H9 (cell line): ENCODE results near the gene HEATR5A. TPM values are rescaled to one million over a fixed set of nuclear protein-coding genes. Genes with fewer than 3 reads are reported as not detected.

Experiments
- DNase-seq: peaks from one replicate; pipeline ENCODE4 v3.0.0-alpha.2; 2017
- H2AFZ ChIP-seq: one replicate; pipeline ENCODE4 v1.6.1; 2013; ENCODE audit warnings: mild to moderate bottlenecking, low read length, control low read depth, moderate library complexity
- H2AK5ac ChIP-seq: 2 replicates; pipeline ENCODE4 v1.6.1; 2013; ENCODE audit warnings: low read length, control low read depth, mixed read lengths; ENCODE audit not compliant: insufficient read length
- H2BK120ac ChIP-seq: one replicate; pipeline ENCODE4 v1.6.1; 2013; ENCODE audit warnings: low read depth, mild to moderate bottlenecking, low read length, control low read depth, inconsistent platforms; ENCODE audit not compliant: poor library complexity, severe bottlenecking
- H2BK12ac ChIP-seq: 2 replicates; pipeline ENCODE4 v1.6.1; 2013; ENCODE audit warnings: low read length, control low read depth, mixed read lengths, low read depth; ENCODE audit not compliant: insufficient read length
- H2BK15ac ChIP-seq: 2 replicates; pipeline ENCODE4 v1.6.1; 2013; ENCODE audit warnings: low read depth, low read length, control low read depth
- H2BK20ac ChIP-seq: one replicate; pipeline ENCODE4 v1.6.1; 2013; ENCODE audit warnings: low read depth, mild to moderate bottlenecking, low read length, control low read depth, inconsistent platforms; ENCODE audit not compliant: poor library complexity, severe bottlenecking
- H2BK5ac ChIP-seq: 2 replicates; pipeline ENCODE4 v1.6.1; 2013; ENCODE audit warnings: low read length, control low read depth, mixed read lengths; ENCODE audit not compliant: insufficient read length
- H3K14ac ChIP-seq: 2 replicates; pipeline ENCODE4 v1.6.1; 2013; ENCODE audit warnings: low read length, control low read depth; ENCODE audit not compliant: insufficient read depth
- H3K18ac ChIP-seq: 2 replicates; pipeline ENCODE4 v1.6.1; 2013; ENCODE audit warnings: low read depth, mild to moderate bottlenecking, mixed read lengths, low read length, control low read depth; ENCODE audit not compliant: insufficient read length
- H3K23ac ChIP-seq: 2 replicates; pipeline ENCODE4 v1.6.1; 2013; ENCODE audit warnings: low read length, control low read depth, mixed read lengths, low read depth; ENCODE audit not compliant: insufficient read length
- H3K23me2 ChIP-seq: 2 replicates; pipeline ENCODE4 v1.6.1; 2013; ENCODE audit warnings: low read depth, mild to moderate bottlenecking, mixed read lengths, low read length, control low read depth; ENCODE audit not compliant: insufficient read length, poor library complexity, severe bottlenecking
- H3K27ac ChIP-seq: 2 replicates; pipeline ENCODE4 v1.5.1; 2013; ENCODE audit warnings: low read length, control low read depth, mixed read lengths, low read depth; ENCODE audit not compliant: insufficient read length
- H3K27me3 ChIP-seq: 2 replicates; pipeline ENCODE4 v1.6.1; 2013; ENCODE audit warnings: low read length, control low read depth, inconsistent platforms; ENCODE audit not compliant: insufficient read depth
- H3K4ac ChIP-seq: 2 replicates; pipeline ENCODE4 v1.6.1; 2013; ENCODE audit warnings: low read depth, mild to moderate bottlenecking, control low read depth, inconsistent platforms, low read length, moderate library complexity
- H3K4me1 ChIP-seq: 2 replicates; pipeline ENCODE4 v1.6.1; 2013; ENCODE audit warnings: low read length, control low read depth, inconsistent platforms; ENCODE audit not compliant: insufficient read depth
- H3K4me2 ChIP-seq: 2 replicates; pipeline ENCODE4 v1.6.1; 2013; ENCODE audit warnings: low read length, control low read depth, mixed read lengths; ENCODE audit not compliant: insufficient read length, insufficient read depth
- H3K56ac ChIP-seq: 2 replicates; pipeline ENCODE4 v1.6.1; 2013; ENCODE audit warnings: low read depth, mild to moderate bottlenecking, mixed read lengths, low read length, control low read depth; ENCODE audit not compliant: insufficient read length
- H3K79me1 ChIP-seq: 2 replicates; pipeline ENCODE4 v1.6.1; 2013; ENCODE audit warnings: low read depth, mild to moderate bottlenecking, moderate library complexity, low read length, control low read depth, inconsistent platforms; ENCODE audit not compliant: insufficient read depth, poor library complexity, severe bottlenecking
- H3K79me2 ChIP-seq: 2 replicates; pipeline ENCODE4 v1.6.1; 2013; ENCODE audit warnings: low read length, control low read depth, inconsistent platforms; ENCODE audit not compliant: insufficient read depth
- H3K9ac ChIP-seq: 2 replicates; pipeline ENCODE4 v1.6.1; 2013; ENCODE audit warnings: low read length, control low read depth, mixed read lengths; ENCODE audit not compliant: insufficient read length; ENCODE audit errors: extremely low read depth
- H3K9me3 ChIP-seq: one replicate; pipeline ENCODE4 v1.6.1; 2013; ENCODE audit warnings: low read depth, low read length, inconsistent platforms; ENCODE audit not compliant: control insufficient read depth
- H3T11ph ChIP-seq: one replicate; pipeline ENCODE4 v1.6.1; 2013; ENCODE audit warnings: mild to moderate bottlenecking, low read length, control low read depth, inconsistent platforms
- H4K20me1 ChIP-seq: one replicate; pipeline ENCODE4 v1.6.1; 2013; ENCODE audit not compliant: control insufficient read depth, insufficient read length, insufficient read depth
- H4K5ac ChIP-seq: 2 replicates; pipeline ENCODE4 v1.6.1; 2013; ENCODE audit warnings: low read depth, mild to moderate bottlenecking, mixed read lengths, low read length, control low read depth; ENCODE audit not compliant: insufficient read length
- H4K8ac ChIP-seq: replicated peaks from 2 replicates; pipeline ENCODE4 v1.6.1; 2013; ENCODE audit warnings: low read length, control low read depth, mixed read lengths, low read depth; ENCODE audit not compliant: insufficient read length
- H4K91ac ChIP-seq: 2 replicates; pipeline ENCODE4 v1.6.1; 2013; ENCODE audit warnings: low read depth, mild to moderate bottlenecking, moderate library complexity, mixed read lengths, low read length, control low read depth; ENCODE audit not compliant: insufficient read length
- H3K27ac Mint-ChIP-seq, 3 experiments: 2 replicates in 2 of 3; 3 replicates in 1 of 3; pipeline ENCODE4 v1.8.0; 2020 to 2021; ENCODE audit warnings: mixed read lengths in 3 of 3, mild to moderate bottlenecking in 1 of 3, moderate library complexity in 1 of 3
- H3K27me3 Mint-ChIP-seq: 2 replicates; pipeline ENCODE4 v1.8.0; 2021; ENCODE audit warnings: low read depth, mild to moderate bottlenecking, moderate library complexity, mixed read lengths
- H3K36me3 Mint-ChIP-seq, 3 experiments: 2 replicates in 2 of 3; 3 replicates in 1 of 3; pipeline ENCODE4 v1.8.0; 2020 to 2021; ENCODE audit warnings: low read depth in 3 of 3, mixed read lengths in 3 of 3; ENCODE audit not compliant: insufficient read depth in 1 of 3
- H3K4me1 Mint-ChIP-seq, 2 experiments: 2 replicates each; pipeline ENCODE4 v1.8.0; 2020; ENCODE audit warnings: mixed read lengths in 2 of 2
- H3K4me3 Mint-ChIP-seq, 2 experiments: 2 replicates in 1 of 2; 3 replicates in 1 of 2; pipeline ENCODE4 v1.8.0; 2020 to 2021; ENCODE audit warnings: mild to moderate bottlenecking in 2 of 2, mixed read lengths in 2 of 2, moderate library complexity in 1 of 2
- H3K9me3 Mint-ChIP-seq, 2 experiments: 2 replicates in 1 of 2; 3 replicates in 1 of 2; pipeline ENCODE4 v1.8.0; 2020; ENCODE audit warnings: mild to moderate bottlenecking in 2 of 2, mixed read lengths in 2 of 2, moderate library complexity in 1 of 2
- CTCF ChIP-seq: fragments of 200-600 bp; sonication (generic); conservative IDR thresholded peaks from 3 replicates; pipeline ENCODE4 v1.8.0; 2021; ENCODE audit warnings: antibody characterized with exemption, mild to moderate bottlenecking
- total RNA-seq: library from RNA; stranded (reverse); gene quantifications from 2 replicates; pipeline ENCODE4 v1.2.1, GENCODE V29; 2021

Gene HEATR5A
- total RNA-seq, 1 experiment from 2014 or later: 21.2 TPM

GRCh38 chr14:31297701-31298344 is 122.5 kb downstream of the HEATR5A start:
- no peaks in the 10 kb centered on the region for H3K9me3 Mint-ChIP-seq
- no peak overlapping the region for H2BK20ac ChIP-seq
- no peaks in the 10 kb centered on the region for H3K23me2 ChIP-seq
- no peak overlapping the region for H4K5ac ChIP-seq
- H3K27ac ChIP-seq: no peak overlapping the region
- H4K20me1 ChIP-seq: no peaks in the 10 kb centered on the region
- no peaks in the 10 kb centered on the region for H3K9me3 ChIP-seq
- H2AFZ ChIP-seq: no peak overlapping the region
- H3K4me1 Mint-ChIP-seq: peaks cover 22 to 23% of the 10 kb centered on the region in 2 experiments
- no peak overlapping the region for H2AK5ac ChIP-seq
- H3K27me3 Mint-ChIP-seq: no peaks in the 10 kb centered on the region
- no peak overlapping the region for H2BK15ac ChIP-seq
- DNase-seq: no peak
- no peak overlapping the region for H4K8ac ChIP-seq
- H4K91ac ChIP-seq: no peak overlapping the region
- no peak overlapping the region for H3K18ac ChIP-seq
- no peak overlapping the region for H3K23ac ChIP-seq
- H3K36me3 Mint-ChIP-seq: peaks cover 0 to 14% (median 3%) of the 10 kb centered on the region in 3 experiments; a peak in 4 of 7 replicates
- H3K27ac Mint-ChIP-seq: no peak overlapping the region; a peak in 4 of 7 replicates
- H3T11ph ChIP-seq: no peak overlapping the region
- H3K14ac ChIP-seq: no peak overlapping the region
- H2BK120ac ChIP-seq: no peak overlapping the region
- no peaks in the 10 kb centered on the region for H3K79me1 ChIP-seq
- H3K79me2 ChIP-seq: no peaks in the 10 kb centered on the region
- H3K9ac ChIP-seq: no peak overlapping the region
- H3K27me3 ChIP-seq: no peaks in the 10 kb centered on the region
- H3K4ac ChIP-seq: no peak overlapping the region
- H3K4me3 Mint-ChIP-seq: no peak overlapping the region
- no peak overlapping the region for H3K56ac ChIP-seq
- H2BK12ac ChIP-seq: no peak overlapping the region
- H3K4me1 ChIP-seq: peaks cover 2% of the 10 kb centered on the region; the same call in 1 of the 2 replicates
- H3K4me2 ChIP-seq: no peak overlapping the region
- no peak for TF ChIP-seq CTCF
- no peak overlapping the region for H2BK5ac ChIP-seq
